Upper lobe of left lung (tissue), 6 donors: ENCODE data around the gene CSPG5. TPM values are rescaled to one million over a fixed set of nuclear protein-coding genes. Genes with fewer than 3 reads are reported as not detected.
A peak's percentile ranks its signal among the peaks of the same experiment; 100 is the strongest.

ENCODE experiments used
- ATAC-seq, 2 donors: fragments of 200-7000 bp; cut with Tn5 transposase; one replicate each; pipeline ENCODE4 v1.9.1; 2022; ENCODE audit warnings: mild to moderate bottlenecking in 2 of 2, moderate library complexity in 2 of 2; ENCODE audit not compliant: low FRiP score in 2 of 2
- DNase-seq, 2 donors: peaks; one replicate each; pipeline ENCODE4 v3.0.0-alpha.2; 2019 to 2020
- H3K27ac ChIP-seq, 4 donors: fragments of 200-600 bp; sonication (generic); one replicate each; pipeline ENCODE4 v1.5.1; 2016 to 2019
- H3K27me3 ChIP-seq, 4 donors: fragments of 200-600 bp; sonication (generic); one replicate each; pipeline ENCODE4 v1.5.1; 2017 to 2019
- H3K36me3 ChIP-seq, 4 donors: fragments of 200-600 bp; sonication (generic); one replicate each; pipeline ENCODE4 v1.5.1; 2016 to 2019
- H3K4me1 ChIP-seq, 4 donors: fragments of 200-600 bp; sonication (generic); one replicate each; pipeline ENCODE4 v1.5.1; 2018 to 2019
- H3K4me3 ChIP-seq, 4 donors: fragments of 200-600 bp; sonication (generic); one replicate each; pipeline ENCODE4 v1.5.1; 2017 to 2019; ENCODE audit warnings: mild to moderate bottlenecking in 2 of 4, moderate library complexity in 1 of 4
- H3K9me3 ChIP-seq, 4 donors: fragments of 200-600 bp; sonication (generic); one replicate each; pipeline ENCODE4 v1.5.1; 2018 to 2019
- EP300 ChIP-seq, 4 donors: sonication (generic); formaldehyde crosslinking; IDR thresholded peaks; one replicate each; pipeline ENCODE4 v1.5.1; 2017; ENCODE audit warnings: antibody characterized with exemption in 4 of 4, control low read depth in 2 of 4
- POLR2A ChIP-seq, 4 donors: fragments of 450-650 bp; IDR thresholded peaks; one replicate each; pipeline ENCODE4 v1.5.1; 2016 to 2017; ENCODE audit warnings: antibody characterized with exemption in 4 of 4, mild to moderate bottlenecking in 2 of 4
- POLR2AphosphoS5 ChIP-seq, 2 donors: sonication (generic); formaldehyde crosslinking; IDR thresholded peaks; one replicate each; pipeline ENCODE4 v1.5.1; 2017; ENCODE audit warnings: antibody characterized with exemption in 2 of 2
- WGBS, 2 donors: methylation state at CpG; one replicate each; pipeline ENCODE4 v1.1.5; 2017 to 2018; 5-methylcytosine and 5-hydroxymethylcytosine counted together
- total RNA-seq, 6 donors: library from RNA; depleted of rRNA in 4 of 6; stranded (reverse); fragments of >200 nt in 4 of 6; gene quantifications; one replicate each; pipeline versions ENCODE4 v1.1.0 to v1.2.1, GENCODE V29; 2016 to 2021
- TF ChIP-seq, protein P1 (sequence below), 6 experiments: fragments of 450-650 bp in 4 of 6; fragments of 200-600 bp in 2 of 6; sonication (generic) in 2 of 6; IDR thresholded peaks; one replicate each; pipeline ENCODE4 v1.5.1; 2016 to 2019; ENCODE audit warnings: antibody characterized with exemption in 6 of 6
- donor health status: DM: no; HTN: no; CAD: no; lungs with moderate emphysema.
- donor health status: DM: no; HTN: yes; CAD: no; lungs with severe emphysema.

The CSPG5 gene
- total RNA-seq, 6 donors from 2014 or later: 4.2 to 12.3 (median 6.5) TPM

- DNase-seq (no peak), ATAC-seq (no peak)
- H3K27me3 ChIP-seq: no peaks in the 10 kb centered on the region
- no peaks in the 10 kb centered on the region for H3K9me3 ChIP-seq
- 66 to 72% methylated on average over 5 of the region's 5 CpGs for WGBS, 2 donors
- peaks cover 0 to 58% (median 28%) of the 10 kb centered on the region in 4 donors for H3K36me3 ChIP-seq
- H3K4me3 ChIP-seq: no peak overlapping the region
- H3K27ac ChIP-seq: no peak overlapping the region
- H3K4me1 ChIP-seq: peaks cover 0 to 8% (median 5%) of the 10 kb centered on the region in 4 donors
- no peak for TF ChIP-seq EP300 (IDR thresholded peaks at IDR 0.05)
- no peak for TF ChIP-seq POLR2AphosphoS5 (IDR thresholded peaks at IDR 0.05)
- TF ChIP-seq, protein P1, sequence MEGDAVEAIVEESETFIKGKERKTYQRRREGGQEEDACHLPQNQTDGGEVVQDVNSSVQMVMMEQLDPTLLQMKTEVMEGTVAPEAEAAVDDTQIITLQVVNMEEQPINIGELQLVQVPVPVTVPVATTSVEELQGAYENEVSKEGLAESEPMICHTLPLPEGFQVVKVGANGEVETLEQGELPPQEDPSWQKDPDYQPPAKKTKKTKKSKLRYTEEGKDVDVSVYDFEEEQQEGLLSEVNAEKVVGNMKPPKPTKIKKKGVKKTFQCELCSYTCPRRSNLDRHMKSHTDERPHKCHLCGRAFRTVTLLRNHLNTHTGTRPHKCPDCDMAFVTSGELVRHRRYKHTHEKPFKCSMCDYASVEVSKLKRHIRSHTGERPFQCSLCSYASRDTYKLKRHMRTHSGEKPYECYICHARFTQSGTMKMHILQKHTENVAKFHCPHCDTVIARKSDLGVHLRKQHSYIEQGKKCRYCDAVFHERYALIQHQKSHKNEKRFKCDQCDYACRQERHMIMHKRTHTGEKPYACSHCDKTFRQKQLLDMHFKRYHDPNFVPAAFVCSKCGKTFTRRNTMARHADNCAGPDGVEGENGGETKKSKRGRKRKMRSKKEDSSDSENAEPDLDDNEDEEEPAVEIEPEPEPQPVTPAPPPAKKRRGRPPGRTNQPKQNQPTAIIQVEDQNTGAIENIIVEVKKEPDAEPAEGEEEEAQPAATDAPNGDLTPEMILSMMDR (IDR thresholded peaks at IDR 0.05): no peak
- TF ChIP-seq POLR2A (IDR thresholded peaks at IDR 0.05): no peak
Observed at GRCh38 chr3:47617086-47618010, 38.7 kb upstream of the CSPG5 start.

DNA sequence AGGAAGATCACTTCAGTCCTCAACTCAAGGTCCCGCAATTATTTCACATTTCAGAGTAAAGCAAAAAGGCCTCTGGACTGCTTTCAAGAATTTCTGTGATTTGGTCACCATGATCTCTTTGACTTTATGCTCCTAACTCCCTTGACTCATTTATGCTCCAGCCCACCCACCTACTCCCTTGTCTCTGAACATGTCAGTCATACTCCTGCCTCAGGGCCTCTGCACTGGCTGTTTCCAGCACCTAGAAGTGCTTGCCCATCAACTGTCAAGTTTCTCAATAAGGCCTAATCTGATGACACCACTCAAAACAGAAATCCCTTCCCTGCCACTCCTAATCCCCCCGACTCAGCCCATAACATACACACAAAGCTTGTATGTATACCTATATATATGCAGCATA is 36.1 kb upstream of the CSPG5 start:
- DNase-seq (no peak), ATAC-seq (no peak)
- H3K27ac ChIP-seq: no peak overlapping the region
- TF ChIP-seq POLR2A (IDR thresholded peaks at IDR 0.05): no peak
- no peak for TF ChIP-seq EP300 (IDR thresholded peaks at IDR 0.05)
- no peak for TF ChIP-seq POLR2AphosphoS5 (IDR thresholded peaks at IDR 0.05)
- TF ChIP-seq, protein P1 (IDR thresholded peaks at IDR 0.05): no peak
- no peak overlapping the region for H3K4me3 ChIP-seq
- no peaks in the 10 kb centered on the region for H3K27me3 ChIP-seq
- peaks cover 0 to 16% (median 14%) of the 10 kb centered on the region in 4 donors for H3K4me1 ChIP-seq
- H3K36me3 ChIP-seq: peaks cover 0 to 45% (median 24%) of the 10 kb centered on the region in 4 donors
- no peaks in the 10 kb centered on the region for H3K9me3 ChIP-seq
- WGBS, 2 donors: 87 to 97% methylated on average over 2 of the region's 2 CpGs

DNA sequence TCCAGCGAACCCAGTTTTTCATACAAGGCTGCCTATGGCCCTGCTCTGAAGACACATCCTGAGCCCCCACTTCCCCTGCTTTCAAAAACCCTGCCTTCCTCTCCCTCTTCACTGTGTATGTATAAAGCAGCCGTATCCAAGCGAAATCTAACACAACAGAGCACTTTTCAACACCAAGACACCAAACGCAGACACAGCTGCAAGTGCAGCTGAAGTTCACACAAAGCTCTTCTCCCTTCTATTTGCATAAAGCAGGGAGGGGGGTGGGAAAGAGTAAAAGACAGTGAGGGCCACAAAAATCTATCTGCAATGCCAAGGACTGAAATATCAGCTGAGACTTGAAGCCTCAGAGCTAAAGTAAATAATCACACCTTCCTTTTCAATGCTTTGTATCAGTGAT is 35.1 kb upstream of the CSPG5 start:
- ATAC-seq (no peak), DNase-seq (no peak)
- Histone ChIP-seq H3K36me3 (peaks cover 0 to 45% (median 21%) of the 10 kb centered on the region in 4 donors), H3K27ac (no peak overlapping the region), H3K4me1 (peaks cover 0 to 16% (median 14%) of the 10 kb centered on the region in 4 donors), H3K9me3 (no peaks in the 10 kb centered on the region), H3K27me3 (no peaks in the 10 kb centered on the region), H3K4me3 (no peak overlapping the region)
- TF ChIP-seq POLR2A (IDR thresholded peaks at IDR 0.05): no peak
- TF ChIP-seq, protein P1 (IDR thresholded peaks at IDR 0.05): no peak
- no peak for TF ChIP-seq EP300 (IDR thresholded peaks at IDR 0.05)
- TF ChIP-seq POLR2AphosphoS5 (IDR thresholded peaks at IDR 0.05): no peak
- WGBS, 2 donors: 75 to 82% methylated on average over 4 of the region's 4 CpGs

GRCh38 chr3:47612879-47613278 is 34.2 kb upstream of the CSPG5 start:
- ATAC-seq (no peak), DNase-seq (no peak)
- H3K4me3 ChIP-seq: no peak overlapping the region
- no peaks in the 10 kb centered on the region for H3K9me3 ChIP-seq
- H3K4me1 ChIP-seq: peaks cover 0 to 16% (median 14%) of the 10 kb centered on the region in 4 donors
- peaks cover 0 to 46% (median 18%) of the 10 kb centered on the region in 4 donors for H3K36me3 ChIP-seq
- H3K27ac ChIP-seq: peak overlapping the region in 1 of 4 donors; percentile 2
- no peaks in the 10 kb centered on the region for H3K27me3 ChIP-seq
- no peak for TF ChIP-seq POLR2A (IDR thresholded peaks at IDR 0.05)
- TF ChIP-seq, protein P1 (IDR thresholded peaks at IDR 0.05): no peak
- TF ChIP-seq EP300 (IDR thresholded peaks at IDR 0.05): no peak
- no peak for TF ChIP-seq POLR2AphosphoS5 (IDR thresholded peaks at IDR 0.05)
- 95 to 100% methylated on average over 2 of the region's 2 CpGs for WGBS, 2 donors
